ENCODE measurements around the gene ABLIM2.

ABLIM2 gene

DNA sequence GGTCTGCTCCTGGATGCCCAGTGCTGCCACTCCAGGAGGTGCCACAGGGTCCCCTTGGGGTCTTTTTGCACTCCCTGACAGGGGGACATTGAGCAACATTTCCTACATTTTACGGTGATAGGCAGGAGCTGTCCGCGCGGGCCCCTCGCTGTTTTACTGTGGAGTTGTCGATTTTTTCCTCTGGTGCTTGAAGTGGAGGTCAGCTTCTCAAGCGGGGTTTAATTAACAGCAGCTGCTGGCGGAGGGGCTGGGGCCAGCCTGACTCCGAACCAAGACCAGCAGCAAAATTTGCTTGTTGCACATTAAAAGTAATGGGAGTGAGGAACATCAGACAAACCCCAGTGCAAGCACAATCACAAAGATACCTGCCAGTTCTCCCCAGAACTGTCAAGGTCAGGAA is 27.3 kb upstream of the ABLIM2 start:
- Histone ChIP-seq H3K9ac (ENCODE audit: low read length) (no peak overlapping the region), H3K27ac (ENCODE audit: low read depth, low read length) (no peak overlapping the region), H2AFZ (ENCODE audit: low read depth, low read length, severe bottlenecking) (no peak overlapping the region), H3K36me3 (ENCODE audit: low read length) (no peaks in the 10 kb centered on the region), H3K27me3 (ENCODE audit: low read length) (no peaks in the 10 kb centered on the region), H3K4me2 (ENCODE audit: low read depth, low read length, poor library complexity, severe bottlenecking) (no peak overlapping the region), H3K79me2 (ENCODE audit: insufficient read depth, low read length) (no peaks in the 10 kb centered on the region), H3F3A (ENCODE audit: insufficient read depth) (no peaks in the 10 kb centered on the region), H4K20me1 (ENCODE audit: low read depth, low read length) (no peaks in the 10 kb centered on the region), H3K9me2 (replicated peaks; ENCODE audit: insufficient read depth, low read length) (no peaks in the 10 kb centered on the region), H3K4me3 (ENCODE audit: insufficient read depth, low read length, poor library complexity, severe bottlenecking) (no peak overlapping the region), H3K9me3 (ENCODE audit: insufficient read depth, low read length) (no peaks in the 10 kb centered on the region)
- TF ChIP-seq, protein P1, sequence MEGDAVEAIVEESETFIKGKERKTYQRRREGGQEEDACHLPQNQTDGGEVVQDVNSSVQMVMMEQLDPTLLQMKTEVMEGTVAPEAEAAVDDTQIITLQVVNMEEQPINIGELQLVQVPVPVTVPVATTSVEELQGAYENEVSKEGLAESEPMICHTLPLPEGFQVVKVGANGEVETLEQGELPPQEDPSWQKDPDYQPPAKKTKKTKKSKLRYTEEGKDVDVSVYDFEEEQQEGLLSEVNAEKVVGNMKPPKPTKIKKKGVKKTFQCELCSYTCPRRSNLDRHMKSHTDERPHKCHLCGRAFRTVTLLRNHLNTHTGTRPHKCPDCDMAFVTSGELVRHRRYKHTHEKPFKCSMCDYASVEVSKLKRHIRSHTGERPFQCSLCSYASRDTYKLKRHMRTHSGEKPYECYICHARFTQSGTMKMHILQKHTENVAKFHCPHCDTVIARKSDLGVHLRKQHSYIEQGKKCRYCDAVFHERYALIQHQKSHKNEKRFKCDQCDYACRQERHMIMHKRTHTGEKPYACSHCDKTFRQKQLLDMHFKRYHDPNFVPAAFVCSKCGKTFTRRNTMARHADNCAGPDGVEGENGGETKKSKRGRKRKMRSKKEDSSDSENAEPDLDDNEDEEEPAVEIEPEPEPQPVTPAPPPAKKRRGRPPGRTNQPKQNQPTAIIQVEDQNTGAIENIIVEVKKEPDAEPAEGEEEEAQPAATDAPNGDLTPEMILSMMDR (IDR thresholded peaks at IDR 0.05; ENCODE audit: insufficient read depth, low read length, poor library complexity, severe bottlenecking): no peak
- TF ChIP-seq EZH2phosphoT487 (conservative IDR thresholded peaks at IDR 0.05; ENCODE audit: low read length): no peak

DNA sequence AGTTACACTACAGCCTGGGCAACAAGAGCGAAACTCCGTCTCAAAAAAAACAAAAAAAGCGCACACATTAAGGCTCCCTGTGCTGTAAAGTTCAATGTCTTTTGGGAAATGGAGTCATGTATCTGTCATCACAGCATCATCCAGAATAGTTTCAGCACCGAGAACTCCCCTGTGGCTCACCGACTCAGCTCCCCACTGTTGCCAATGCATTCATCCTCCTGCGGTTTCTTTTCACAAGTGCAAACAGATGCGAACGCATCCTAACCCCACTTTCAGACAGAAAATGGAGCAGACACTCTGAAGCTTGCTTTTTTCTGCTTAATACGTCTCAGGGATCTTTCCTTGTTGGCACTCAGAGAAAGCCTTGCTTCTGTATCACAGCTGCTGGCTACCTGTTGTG is 26.7 kb upstream of the ABLIM2 start:
- no peak overlapping the region for H3K9ac ChIP-seq (ENCODE audit: low read length)

DNA sequence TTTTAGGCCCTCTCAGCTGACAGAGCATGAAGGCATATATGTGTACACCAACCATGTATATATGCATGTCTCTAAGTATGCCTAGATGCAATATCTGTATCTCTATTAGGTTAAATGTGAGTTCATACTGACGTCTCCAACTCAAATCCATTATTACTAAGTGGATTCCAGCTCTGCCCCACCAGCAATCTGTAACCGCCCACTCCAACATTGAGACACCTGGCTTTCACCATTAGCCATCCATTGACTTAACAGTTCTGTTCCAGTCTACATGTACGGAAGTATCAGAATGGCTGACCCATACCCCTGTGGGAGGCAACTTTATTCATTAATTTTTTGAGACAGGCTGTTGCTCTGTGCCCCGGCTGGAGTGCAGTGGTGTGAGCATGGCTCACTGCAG is 25.4 kb upstream of the ABLIM2 start:
- Histone ChIP-seq H3K79me2 (ENCODE audit: insufficient read depth, low read length) (no peaks in the 10 kb centered on the region), H3K4me2 (ENCODE audit: low read depth, low read length, poor library complexity, severe bottlenecking) (no peak overlapping the region), H3K4me3 (ENCODE audit: insufficient read depth, low read length, poor library complexity, severe bottlenecking) (no peak overlapping the region), H3K9ac (ENCODE audit: low read length) (no peak overlapping the region), H3K27me3 (ENCODE audit: low read length) (no peaks in the 10 kb centered on the region), H3F3A (ENCODE audit: insufficient read depth) (no peaks in the 10 kb centered on the region), H3K9me2 (replicated peaks; ENCODE audit: insufficient read depth, low read length) (no peaks in the 10 kb centered on the region), H3K9me3 (ENCODE audit: insufficient read depth, low read length) (no peaks in the 10 kb centered on the region), H2AFZ (ENCODE audit: low read depth, low read length, severe bottlenecking) (no peak overlapping the region), H3K36me3 (ENCODE audit: low read length) (no peaks in the 10 kb centered on the region), H4K20me1 (ENCODE audit: low read depth, low read length) (no peaks in the 10 kb centered on the region), H3K27ac (ENCODE audit: low read depth, low read length) (no peak overlapping the region)
- TF ChIP-seq EZH2phosphoT487 (conservative IDR thresholded peaks at IDR 0.05; ENCODE audit: low read length): no peak
- TF ChIP-seq, protein P1 (IDR thresholded peaks at IDR 0.05; ENCODE audit: insufficient read depth, low read length, poor library complexity, severe bottlenecking): no peak

More for the DNA sequence above, 26.7 kb upstream of the ABLIM2 start:
- H3K27me3 ChIP-seq (ENCODE audit: low read length): no peaks in the 10 kb centered on the region
- H3K27ac ChIP-seq (ENCODE audit: low read depth, low read length): no peak overlapping the region
- no peak overlapping the region for H3K4me3 ChIP-seq (ENCODE audit: insufficient read depth, low read length, poor library complexity, severe bottlenecking)
- no peaks in the 10 kb centered on the region for H3F3A ChIP-seq (ENCODE audit: insufficient read depth)
- no peaks in the 10 kb centered on the region for H3K9me3 ChIP-seq (ENCODE audit: insufficient read depth, low read length)
- H3K36me3 ChIP-seq (ENCODE audit: low read length): no peaks in the 10 kb centered on the region
- H2AFZ ChIP-seq (ENCODE audit: low read depth, low read length, severe bottlenecking): no peak overlapping the region
- TF ChIP-seq, protein P1 (IDR thresholded peaks at IDR 0.05; ENCODE audit: insufficient read depth, low read length, poor library complexity, severe bottlenecking): no peak
- no peak for TF ChIP-seq EZH2phosphoT487 (conservative IDR thresholded peaks at IDR 0.05; ENCODE audit: low read length)
- no peak overlapping the region for H3K4me2 ChIP-seq (ENCODE audit: low read depth, low read length, poor library complexity, severe bottlenecking)
- no peaks in the 10 kb centered on the region for H3K79me2 ChIP-seq (ENCODE audit: insufficient read depth, low read length)
- H3K9me2 ChIP-seq (replicated peaks; ENCODE audit: insufficient read depth, low read length): no peaks in the 10 kb centered on the region
- H4K20me1 ChIP-seq (ENCODE audit: low read depth, low read length): no peaks in the 10 kb centered on the region
